ENCODE data around the gene NCAPH2. TPM values are rescaled to one million over a fixed set of nuclear protein-coding genes. Genes with fewer than 3 reads are reported as not detected.

NCAPH2 gene
- total and polyA plus RNA-seq, 2 of the 8 experiments (the other 6 are each of a cell fraction or from before 2014, with no cell fraction given), result 62.2 to 81.6 TPM

DNA sequence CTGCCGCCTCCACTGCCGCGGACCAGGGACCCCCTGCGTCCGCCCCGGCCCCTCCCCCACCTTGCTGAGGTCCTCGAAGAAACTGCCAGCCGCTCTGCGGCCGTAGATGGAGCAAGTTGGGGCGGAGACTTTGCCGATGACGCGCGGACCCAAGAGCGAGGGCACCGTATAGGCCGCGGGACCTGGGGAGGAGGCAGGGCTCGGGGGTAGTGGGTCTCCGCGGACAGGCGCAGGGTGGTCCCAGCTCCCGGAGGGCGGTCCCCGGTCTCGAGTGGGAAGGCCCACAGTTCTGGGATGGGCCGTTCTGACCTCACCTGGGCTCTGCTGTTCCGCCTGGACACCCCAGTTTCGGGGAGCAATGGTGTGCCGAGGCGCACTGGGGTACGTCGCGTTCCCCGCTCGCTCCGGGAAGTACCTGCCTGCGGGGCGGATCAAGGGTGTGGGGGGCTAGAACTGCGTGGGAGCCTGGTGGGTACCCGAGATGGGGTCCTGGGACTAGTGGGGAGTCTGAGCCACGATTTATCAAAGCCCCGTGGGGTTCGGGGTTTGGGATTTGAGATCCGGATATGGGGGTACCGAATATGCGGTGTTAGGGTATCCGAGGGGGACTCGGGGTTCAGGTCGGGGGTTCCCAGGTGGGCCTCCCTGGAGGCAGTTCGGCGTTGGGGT lies 23.0 kb downstream of the NCAPH2 start (continued):
- TF ChIP-seq, protein P1, sequence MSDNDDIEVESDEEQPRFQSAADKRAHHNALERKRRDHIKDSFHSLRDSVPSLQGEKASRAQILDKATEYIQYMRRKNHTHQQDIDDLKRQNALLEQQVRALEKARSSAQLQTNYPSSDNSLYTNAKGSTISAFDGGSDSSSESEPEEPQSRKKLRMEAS (IDR thresholded peaks at IDR 0.05), result no peak
- TF ChIP-seq RAD21 (IDR thresholded peaks at IDR 0.05 in 1 of 2, conservative IDR thresholded peaks at IDR 0.05 in 1 of 2; ENCODE audit: low read depth in 2 of 2, low read length in 2 of 2), result no peak
- TF ChIP-seq KDM4A (IDR thresholded peaks at IDR 0.05; ENCODE audit: low read depth, low read length, severe bottlenecking), result peak; percentile 41
- TF ChIP-seq SP2 (IDR thresholded peaks at IDR 0.05; ENCODE audit: low read length), result no peak
- TF ChIP-seq ASH2L (IDR thresholded peaks at IDR 0.05; ENCODE audit: low read length), result peak; percentile 17
- TF ChIP-seq KDM5A (IDR thresholded peaks at IDR 0.05; ENCODE audit: low read length), result no peak
- TF ChIP-seq POLR2AphosphoS5 (IDR thresholded peaks at IDR 0.05; ENCODE audit: low read depth, low read length), result no peak
- TF ChIP-seq, protein P2, sequence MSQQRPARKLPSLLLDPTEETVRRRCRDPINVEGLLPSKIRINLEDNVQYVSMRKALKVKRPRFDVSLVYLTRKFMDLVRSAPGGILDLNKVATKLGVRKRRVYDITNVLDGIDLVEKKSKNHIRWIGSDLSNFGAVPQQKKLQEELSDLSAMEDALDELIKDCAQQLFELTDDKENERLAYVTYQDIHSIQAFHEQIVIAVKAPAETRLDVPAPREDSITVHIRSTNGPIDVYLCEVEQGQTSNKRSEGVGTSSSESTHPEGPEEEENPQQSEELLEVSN (IDR thresholded peaks at IDR 0.05), result no peak
- no peak for TF ChIP-seq FOSL1 (IDR thresholded peaks at IDR 0.05; ENCODE audit: insufficient read depth, low read depth, low read length)
- TF ChIP-seq, protein P3, sequence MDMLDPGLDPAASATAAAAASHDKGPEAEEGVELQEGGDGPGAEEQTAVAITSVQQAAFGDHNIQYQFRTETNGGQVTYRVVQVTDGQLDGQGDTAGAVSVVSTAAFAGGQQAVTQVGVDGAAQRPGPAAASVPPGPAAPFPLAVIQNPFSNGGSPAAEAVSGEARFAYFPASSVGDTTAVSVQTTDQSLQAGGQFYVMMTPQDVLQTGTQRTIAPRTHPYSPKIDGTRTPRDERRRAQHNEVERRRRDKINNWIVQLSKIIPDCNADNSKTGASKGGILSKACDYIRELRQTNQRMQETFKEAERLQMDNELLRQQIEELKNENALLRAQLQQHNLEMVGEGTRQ (IDR thresholded peaks at IDR 0.05; ENCODE audit: low read length), result no peak
- no peak for TF ChIP-seq NRF1 (IDR thresholded peaks at IDR 0.05; ENCODE audit: low read depth, low read length)
- TF ChIP-seq, protein P4, sequence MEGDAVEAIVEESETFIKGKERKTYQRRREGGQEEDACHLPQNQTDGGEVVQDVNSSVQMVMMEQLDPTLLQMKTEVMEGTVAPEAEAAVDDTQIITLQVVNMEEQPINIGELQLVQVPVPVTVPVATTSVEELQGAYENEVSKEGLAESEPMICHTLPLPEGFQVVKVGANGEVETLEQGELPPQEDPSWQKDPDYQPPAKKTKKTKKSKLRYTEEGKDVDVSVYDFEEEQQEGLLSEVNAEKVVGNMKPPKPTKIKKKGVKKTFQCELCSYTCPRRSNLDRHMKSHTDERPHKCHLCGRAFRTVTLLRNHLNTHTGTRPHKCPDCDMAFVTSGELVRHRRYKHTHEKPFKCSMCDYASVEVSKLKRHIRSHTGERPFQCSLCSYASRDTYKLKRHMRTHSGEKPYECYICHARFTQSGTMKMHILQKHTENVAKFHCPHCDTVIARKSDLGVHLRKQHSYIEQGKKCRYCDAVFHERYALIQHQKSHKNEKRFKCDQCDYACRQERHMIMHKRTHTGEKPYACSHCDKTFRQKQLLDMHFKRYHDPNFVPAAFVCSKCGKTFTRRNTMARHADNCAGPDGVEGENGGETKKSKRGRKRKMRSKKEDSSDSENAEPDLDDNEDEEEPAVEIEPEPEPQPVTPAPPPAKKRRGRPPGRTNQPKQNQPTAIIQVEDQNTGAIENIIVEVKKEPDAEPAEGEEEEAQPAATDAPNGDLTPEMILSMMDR (IDR thresholded peaks at IDR 0.05; ENCODE audit: control extremely low read depth in 1 of 3, insufficient read depth in 1 of 3, low read depth in 1 of 3, low read length in 3 of 3), result no peak
- no peak for TF ChIP-seq CBX8 (IDR thresholded peaks at IDR 0.05; ENCODE audit: borderline replicate concordance, low read depth, low read length)
- TF ChIP-seq HDAC6 (IDR thresholded peaks at IDR 0.05; ENCODE audit: low read depth, low read length), result no peak
- no peak for TF ChIP-seq PHF8 (conservative IDR thresholded peaks at IDR 0.05; ENCODE audit: low read depth, low read length)
- no peak for TF ChIP-seq NANOG (IDR thresholded peaks at IDR 0.05; ENCODE audit: insufficient read depth, low read depth, low read length, poor library complexity, severe bottlenecking)
- no peak for TF ChIP-seq EZH2 (IDR thresholded peaks at IDR 0.05; ENCODE audit: low read depth, low read length, severe bottlenecking)
- no peak; the same call in 1 of the 2 replicates for TF ChIP-seq BACH1 (IDR thresholded peaks at IDR 0.05; ENCODE audit: low read length)
- no peak for TF ChIP-seq KDM1A (IDR thresholded peaks at IDR 0.05; ENCODE audit: borderline replicate concordance, low read length)

All from H1 (cell line).